OCI-LY1 (cell line): ENCODE measurements around the gene ZNF831.

Source experiments
- H2AFZ ChIP-seq: fragments of 200-600 bp; sonication (generic), shearing (Covaris generic); 2 replicates; pipeline ENCODE4 v1.6.0; 2014; ENCODE audit warnings: antibody characterized with exemption, mild to moderate bottlenecking, low read length
- H3F3A ChIP-seq: fragments of 200-600 bp; sonication (generic), shearing (Covaris generic); 2 replicates; pipeline ENCODE4 v1.6.0; 2014; ENCODE audit warnings: mild to moderate bottlenecking, antibody characterized with exemption, low read length, moderate library complexity; ENCODE audit not compliant: insufficient read depth
- H3K27ac ChIP-seq: fragments of 200-600 bp; sonication (generic); 2 replicates; pipeline ENCODE4 v1.5.1; 2014; ENCODE audit warnings: low read length, mixed run types, mild to moderate bottlenecking, low read depth; ENCODE audit not compliant: poor library complexity, severe bottlenecking
- H3K27me3 ChIP-seq: fragments of 200-600 bp; sonication (generic); 2 replicates; pipeline ENCODE4 v1.6.0; 2014; ENCODE audit warnings: antibody characterized with exemption, mild to moderate bottlenecking, low read length, moderate library complexity; ENCODE audit not compliant: insufficient read depth
- H3K36me3 ChIP-seq: fragments of 200-600 bp; sonication (generic); 2 replicates; pipeline ENCODE4 v1.6.1; 2014; ENCODE audit warnings: mild to moderate bottlenecking, antibody characterized with exemption, low read length, moderate library complexity, mixed read lengths; ENCODE audit not compliant: insufficient read depth
- H3K4me1 ChIP-seq: fragments of 200-600 bp; sonication (generic); 2 replicates; pipeline ENCODE4 v1.5.1; 2014; ENCODE audit warnings: mild to moderate bottlenecking, low read length, moderate library complexity; ENCODE audit not compliant: insufficient read depth, severe bottlenecking
- H3K4me2 ChIP-seq: fragments of 200-600 bp; sonication (generic), shearing (Covaris generic); 2 replicates; pipeline ENCODE4 v1.6.1; 2014; ENCODE audit warnings: low read length
- H3K4me3 ChIP-seq: fragments of 200-600 bp; sonication (generic); 2 replicates; pipeline ENCODE4 v1.5.1; 2014; ENCODE audit warnings: low read length, low read depth, mild to moderate bottlenecking, mixed read lengths; ENCODE audit not compliant: poor library complexity, severe bottlenecking
- H3K79me2 ChIP-seq: fragments of 200-600 bp; shearing (Covaris generic); 2 replicates; pipeline ENCODE4 v1.6.1; 2016; ENCODE audit warnings: mixed run types, low read length, mixed read lengths; ENCODE audit not compliant: insufficient read depth
- H3K9ac ChIP-seq: fragments of 200-600 bp; sonication (generic), shearing (Covaris generic); 2 replicates; pipeline ENCODE4 v1.6.1; 2014; ENCODE audit warnings: mild to moderate bottlenecking, low read length, mixed read lengths
- H3K9me2 ChIP-seq: fragments of 200-600 bp; sonication (generic), shearing (Covaris generic); 2 replicates; pipeline ENCODE4 v1.6.1; 2014; ENCODE audit warnings: low read depth, mild to moderate bottlenecking, low read length, mixed read lengths
- H3K9me3 ChIP-seq: fragments of 200-600 bp; shearing (Covaris generic); 2 replicates; pipeline ENCODE4 v1.6.1; 2014; ENCODE audit warnings: low read length, mixed read lengths
- H4K20me1 ChIP-seq: fragments of 200-600 bp; sonication (generic), shearing (Covaris generic); 2 replicates; pipeline ENCODE4 v1.6.0; 2016; ENCODE audit warnings: mild to moderate bottlenecking, low read length; ENCODE audit not compliant: insufficient read depth
- CTCF ChIP-seq: fragments of 200-600 bp; sonication (generic), shearing (Covaris generic); IDR thresholded peaks from 2 replicates; pipeline ENCODE4 v1.5.1; 2017; ENCODE audit warnings: mild to moderate bottlenecking, antibody characterized with exemption, low read length, moderate library complexity, mixed read lengths
- EZH2 ChIP-seq: fragments of 200-600 bp; sonication (generic), shearing (Covaris generic); IDR thresholded peaks from 2 replicates; pipeline ENCODE4 v1.8.0; 2017; ENCODE audit warnings: borderline replicate concordance, mixed run types, mild to moderate bottlenecking, antibody characterized with exemption, low read length, moderate library complexity, mixed read lengths

ZNF831 gene

GRCh38 chr20:59158673-59159072 is 4.9 kb upstream of the ZNF831 start:
- H3K4me2 ChIP-seq: no peak overlapping the region
- TF ChIP-seq CTCF: no peak
- no peak for TF ChIP-seq EZH2
- H3K36me3 ChIP-seq: no peaks in the 10 kb centered on the region
- no peak overlapping the region for H3K9ac ChIP-seq
- H3K9me2 ChIP-seq: no peaks in the 10 kb centered on the region
- H3K9me3 ChIP-seq: no peaks in the 10 kb centered on the region
- H3K27ac ChIP-seq: no peak overlapping the region
- H3F3A ChIP-seq: no peaks in the 10 kb centered on the region
- no peaks in the 10 kb centered on the region for H3K79me2 ChIP-seq
- no peaks in the 10 kb centered on the region for H4K20me1 ChIP-seq
- H3K27me3 ChIP-seq: no peaks in the 10 kb centered on the region
- no peak overlapping the region for H3K4me3 ChIP-seq
- H2AFZ ChIP-seq: no peak overlapping the region
- peaks cover 5% of the 10 kb centered on the region for H3K4me1 ChIP-seq

GRCh38 chr20:59159091-59159490 is 4.5 kb upstream of the ZNF831 start:
- Histone ChIP-seq H3K79me2 (no peaks in the 10 kb centered on the region), H3K27ac (no peak overlapping the region), H3K4me3 (no peak overlapping the region), H3K4me1 (peaks cover 10% of the 10 kb centered on the region), H3K9ac (no peak overlapping the region), H3F3A (no peaks in the 10 kb centered on the region), H3K36me3 (no peaks in the 10 kb centered on the region), H3K9me3 (no peaks in the 10 kb centered on the region), H2AFZ (no peak overlapping the region), H3K4me2 (no peak overlapping the region), H3K27me3 (no peaks in the 10 kb centered on the region), H3K9me2 (no peaks in the 10 kb centered on the region), H4K20me1 (no peaks in the 10 kb centered on the region)
- TF ChIP-seq CTCF: no peak
- no peak for TF ChIP-seq EZH2

GRCh38 chr20:59159493-59160376 is 3.9 kb upstream of the ZNF831 start:
- no peaks in the 10 kb centered on the region for H3K27me3 ChIP-seq
- TF ChIP-seq CTCF: no peak
- no peak for TF ChIP-seq EZH2
- no peak overlapping the region for H2AFZ ChIP-seq
- H4K20me1 ChIP-seq: no peaks in the 10 kb centered on the region
- no peaks in the 10 kb centered on the region for H3F3A ChIP-seq
- H3K4me3 ChIP-seq: no peak overlapping the region
- H3K36me3 ChIP-seq: no peaks in the 10 kb centered on the region
- no peaks in the 10 kb centered on the region for H3K9me3 ChIP-seq
- no peaks in the 10 kb centered on the region for H3K79me2 ChIP-seq
- no peak overlapping the region for H3K27ac ChIP-seq
- H3K4me1 ChIP-seq: peaks cover 12% of the 10 kb centered on the region
- H3K4me2 ChIP-seq: no peak overlapping the region
- H3K9ac ChIP-seq: no peak overlapping the region
- no peaks in the 10 kb centered on the region for H3K9me2 ChIP-seq
